HepG2 (cell line): ENCODE data around the gene TDRD10. TPM values are rescaled to one million over a fixed set of nuclear protein-coding genes. Genes with fewer than 3 reads are reported as not detected.

Experiments used
- AKAP8 ChIP-seq: sonication (generic); formaldehyde crosslinking; IDR thresholded peaks from 2 replicates; pipeline ENCODE4 v1.5.1; 2020; ENCODE audit warnings: mild to moderate bottlenecking, missing genetic modification reagents
- ATF1 ChIP-seq: IDR thresholded peaks from 2 replicates; pipeline ENCODE4 v1.6.1; 2016; ENCODE audit warnings: mild to moderate bottlenecking, control low read depth
- ELF3 ChIP-seq: IDR thresholded peaks from 2 replicates; pipeline ENCODE4 v1.6.1; 2016; ENCODE audit warnings: missing genetic modification reagents, missing compliant biosample characterization
- FOXA1 ChIP-seq, 2 experiments: fragments of 450-650 bp in 1 of 2; sonication (generic) in 1 of 2; formaldehyde crosslinking in 1 of 2; IDR thresholded peaks; 2 replicates each; pipeline versions ENCODE4 v1.4.0 to v1.6.1; 2016 to 2020; ENCODE audit warnings: missing genetic modification reagents in 1 of 2
- KDM4B ChIP-seq: sonication (generic); formaldehyde crosslinking; IDR thresholded peaks from 2 replicates; pipeline ENCODE4 v1.4.0; 2020; ENCODE audit warnings: missing genetic modification reagents
- PHF20 ChIP-seq: sonication (generic); formaldehyde crosslinking; IDR thresholded peaks from 2 replicates; pipeline ENCODE4 v1.5.0; 2020; ENCODE audit warnings: mild to moderate bottlenecking, missing genetic modification reagents
- SIX4 ChIP-seq: sonication (generic); formaldehyde crosslinking; IDR thresholded peaks from 2 replicates; pipeline ENCODE4 v1.4.0; 2020; ENCODE audit warnings: missing genetic modification reagents
- WIZ ChIP-seq: sonication (generic); formaldehyde crosslinking; IDR thresholded peaks from 2 replicates; pipeline ENCODE4 v1.5.1; 2020; ENCODE audit warnings: mild to moderate bottlenecking, missing genetic modification reagents
- ZFP90 ChIP-seq: sonication (generic); formaldehyde crosslinking; IDR thresholded peaks from 2 replicates; pipeline ENCODE4 v1.8.0; 2022; ENCODE audit warnings: missing genetic modification reagents, mild to moderate bottlenecking, inconsistent platforms, borderline replicate concordance
- ZNF749 ChIP-seq: sonication (generic); formaldehyde crosslinking; IDR thresholded peaks from 2 replicates; pipeline ENCODE4 v1.8.0; 2022; ENCODE audit warnings: mild to moderate bottlenecking, missing genetic modification reagents, moderate library complexity, borderline replicate concordance
- ZSCAN29 ChIP-seq: sonication (generic); formaldehyde crosslinking; conservative IDR thresholded peaks from 2 replicates; pipeline ENCODE4 v1.4.0; 2020; ENCODE audit warnings: mild to moderate bottlenecking, missing genetic modification reagents
- polyA plus RNA-seq, 8 experiments: library from polyadenylated mRNA; depleted of rRNA in 3 of 8; stranded (reverse) in 7 of 8; unstranded in 1 of 8; fragments of >200 nt; fragmentation: Illumina TruSeq in 4 of 8; extraction: Trizol in 4 of 8; gene quantifications; 2 replicates each; pipeline versions ENCODE4 v1.2.1 to v1.2.3, GENCODE V29; 2011 to 2016; ENCODE audit warnings: low read depth in 4 of 8, missing spikeins in 1 of 8, mixed read lengths in 1 of 8; ENCODE audit not compliant: insufficient read depth in 1 of 8
- total RNA-seq, 5 experiments: library from RNA; depleted of rRNA; stranded (reverse); fragments of >200 nt; fragmentation: Illumina TruSeq; extraction: Trizol; gene quantifications; 2 replicates each; pipeline ENCODE4 v1.2.3, GENCODE V29; 2016; ENCODE audit warnings: low read depth in 1 of 5
- TF ChIP-seq, protein P1 (sequence below): sonication (generic); formaldehyde crosslinking; IDR thresholded peaks from 2 replicates; pipeline ENCODE4 v1.5.0; 2020; ENCODE audit warnings: missing genetic modification reagents, mild to moderate bottlenecking, borderline replicate concordance
- TF ChIP-seq, protein P2 (sequence below): sonication (generic); formaldehyde crosslinking; IDR thresholded peaks from 2 replicates; pipeline ENCODE4 v1.8.1; 2023; ENCODE audit warnings: missing genetic modification reagents, inconsistent platforms, borderline replicate concordance
- TF ChIP-seq, protein P3 (sequence below): sonication (generic); formaldehyde crosslinking; IDR thresholded peaks from 2 replicates; pipeline ENCODE4 v1.4.0; 2020; ENCODE audit warnings: missing genetic modification reagents

TDRD10 gene
- total and polyA plus RNA-seq, 2 of the 13 experiments (the other 11 are each of a cell fraction or from before 2014, with no cell fraction given): not detected

DNA sequence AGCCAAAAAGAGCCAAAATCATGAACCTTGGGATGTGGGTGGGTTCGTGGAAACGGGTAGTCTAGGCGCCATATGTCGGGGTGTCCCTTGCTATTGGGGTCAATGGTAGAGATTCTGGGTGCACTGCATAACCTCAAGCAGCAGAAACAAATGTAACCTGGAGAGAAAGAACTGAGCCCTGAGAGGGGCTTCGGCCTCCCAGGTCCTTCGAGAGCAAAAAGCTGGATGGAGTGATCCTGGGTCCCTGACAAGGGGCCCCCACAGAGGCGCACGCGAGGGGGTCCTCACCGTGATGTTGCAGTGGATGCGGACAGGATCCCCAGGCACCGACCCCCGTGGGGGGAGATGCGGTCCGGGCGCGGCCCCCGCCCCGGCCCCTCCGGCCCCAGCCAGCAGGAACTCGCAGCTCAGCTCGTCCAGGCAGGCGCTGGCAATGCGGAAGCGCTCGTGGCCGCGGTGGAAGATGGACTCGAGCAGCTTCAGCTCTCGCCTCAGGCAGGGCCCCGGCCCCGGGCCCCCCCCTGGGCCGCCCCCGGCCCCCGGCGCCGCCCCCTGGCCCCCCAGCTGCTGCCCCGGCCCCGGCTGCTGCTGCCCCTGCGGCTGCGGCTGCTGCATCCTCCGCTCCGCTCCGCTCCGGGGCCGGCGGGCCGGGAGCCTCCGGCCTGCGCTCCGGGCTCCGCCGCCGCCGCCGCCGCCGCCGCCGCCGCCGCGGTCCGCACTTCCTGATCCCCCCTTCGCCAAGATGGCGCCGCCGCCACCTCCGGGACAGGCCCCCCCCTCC, 56.1 kb downstream of the TDRD10 start, which contains the start of gene UBE2Q1 (continued):
- TF ChIP-seq, protein P1, sequence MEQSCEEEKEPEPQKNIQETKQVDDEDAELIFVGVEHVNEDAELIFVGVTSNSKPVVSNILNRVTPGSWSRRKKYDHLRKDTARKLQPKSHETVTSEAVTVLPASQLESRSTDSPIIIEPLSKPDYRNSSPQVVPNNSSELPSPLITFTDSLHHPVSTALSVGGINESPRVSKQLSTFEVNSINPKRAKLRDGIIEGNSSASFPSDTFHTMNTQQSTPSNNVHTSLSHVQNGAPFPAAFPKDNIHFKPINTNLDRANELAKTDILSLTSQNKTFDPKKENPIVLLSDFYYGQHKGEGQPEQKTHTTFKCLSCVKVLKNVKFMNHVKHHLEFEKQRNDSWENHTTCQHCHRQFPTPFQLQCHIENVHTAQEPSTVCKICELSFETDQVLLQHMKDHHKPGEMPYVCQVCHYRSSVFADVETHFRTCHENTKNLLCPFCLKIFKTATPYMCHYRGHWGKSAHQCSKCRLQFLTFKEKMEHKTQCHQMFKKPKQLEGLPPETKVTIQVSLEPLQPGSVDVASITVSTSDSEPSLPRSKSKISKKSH (CRISPR knock-in tag): no peak
- TF ChIP-seq PHF20 (CRISPR knock-in tag) (no peak), FOXA1 (IDR thresholded peaks at IDR 0.05) (no peak), FOXA1 (CRISPR knock-in tag; IDR thresholded peaks at IDR 0.05) (no peak), WIZ (CRISPR knock-in tag) (no peak), SIX4 (CRISPR knock-in tag) (no peak), ATF1 (CRISPR knock-in tag) (no peak), ZNF749 (CRISPR knock-in tag) (no peak), ELF3 (CRISPR knock-in tag) (no peak), ZFP90 (no peak), ZSCAN29 (CRISPR knock-in tag) (no peak), AKAP8 (CRISPR knock-in tag) (no peak), KDM4B (CRISPR knock-in tag) (no peak)
- TF ChIP-seq, protein P2, sequence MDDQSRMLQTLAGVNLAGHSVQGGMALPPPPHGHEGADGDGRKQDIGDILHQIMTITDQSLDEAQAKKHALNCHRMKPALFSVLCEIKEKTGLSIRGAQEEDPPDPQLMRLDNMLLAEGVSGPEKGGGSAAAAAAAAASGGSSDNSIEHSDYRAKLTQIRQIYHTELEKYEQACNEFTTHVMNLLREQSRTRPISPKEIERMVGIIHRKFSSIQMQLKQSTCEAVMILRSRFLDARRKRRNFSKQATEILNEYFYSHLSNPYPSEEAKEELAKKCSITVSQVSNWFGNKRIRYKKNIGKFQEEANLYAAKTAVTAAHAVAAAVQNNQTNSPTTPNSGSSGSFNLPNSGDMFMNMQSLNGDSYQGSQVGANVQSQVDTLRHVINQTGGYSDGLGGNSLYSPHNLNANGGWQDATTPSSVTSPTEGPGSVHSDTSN: no peak
- TF ChIP-seq, protein P3, sequence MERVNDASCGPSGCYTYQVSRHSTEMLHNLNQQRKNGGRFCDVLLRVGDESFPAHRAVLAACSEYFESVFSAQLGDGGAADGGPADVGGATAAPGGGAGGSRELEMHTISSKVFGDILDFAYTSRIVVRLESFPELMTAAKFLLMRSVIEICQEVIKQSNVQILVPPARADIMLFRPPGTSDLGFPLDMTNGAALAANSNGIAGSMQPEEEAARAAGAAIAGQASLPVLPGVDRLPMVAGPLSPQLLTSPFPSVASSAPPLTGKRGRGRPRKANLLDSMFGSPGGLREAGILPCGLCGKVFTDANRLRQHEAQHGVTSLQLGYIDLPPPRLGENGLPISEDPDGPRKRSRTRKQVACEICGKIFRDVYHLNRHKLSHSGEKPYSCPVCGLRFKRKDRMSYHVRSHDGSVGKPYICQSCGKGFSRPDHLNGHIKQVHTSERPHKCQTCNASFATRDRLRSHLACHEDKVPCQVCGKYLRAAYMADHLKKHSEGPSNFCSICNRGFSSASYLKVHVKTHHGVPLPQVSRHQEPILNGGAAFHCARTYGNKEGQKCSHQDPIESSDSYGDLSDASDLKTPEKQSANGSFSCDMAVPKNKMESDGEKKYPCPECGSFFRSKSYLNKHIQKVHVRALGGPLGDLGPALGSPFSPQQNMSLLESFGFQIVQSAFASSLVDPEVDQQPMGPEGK (CRISPR knock-in tag): peak; percentile 58
